HepG2 (cell line): Measurements from ENCODE around the gene CCDC14. TPM values are rescaled to one million over a fixed set of nuclear protein-coding genes. Genes with fewer than 3 reads are reported as not detected.

Experiments
- ATRX ChIP-seq: sonication (generic); formaldehyde crosslinking; IDR thresholded peaks from 2 replicates; pipeline ENCODE4 v1.4.0; 2020; ENCODE audit warnings: missing genetic modification reagents, borderline replicate concordance
- SOX6 ChIP-seq, 2 experiments: fragments of 450-650 bp in 1 of 2; sonication (generic) in 1 of 2; formaldehyde crosslinking in 1 of 2; IDR thresholded peaks; 2 replicates each; pipeline versions ENCODE4 v1.4.0 to v1.6.1; 2017 to 2020; ENCODE audit warnings: antibody characterized with exemption in 1 of 2, mild to moderate bottlenecking in 1 of 2, missing genetic modification reagents in 1 of 2
- TAF1 ChIP-seq: sonication (generic); formaldehyde crosslinking; IDR thresholded peaks from 2 replicates; pipeline ENCODE4 v1.4.0; 2020; ENCODE audit warnings: missing genetic modification reagents
- ZNF138 ChIP-seq: sonication (generic); formaldehyde crosslinking; IDR thresholded peaks from 2 replicates; pipeline ENCODE4 v1.5.0; 2020; ENCODE audit warnings: mild to moderate bottlenecking, low read depth, missing genetic modification reagents
- ZNF556 ChIP-seq: sonication (generic); formaldehyde crosslinking; IDR thresholded peaks from 2 replicates; pipeline ENCODE4 v1.4.0; 2020; ENCODE audit warnings: mild to moderate bottlenecking, missing genetic modification reagents, borderline replicate concordance
- ZNF720 ChIP-seq: sonication (generic); formaldehyde crosslinking; IDR thresholded peaks from 2 replicates; pipeline ENCODE4 v1.4.0; 2020; ENCODE audit warnings: missing genetic modification reagents
- ZNF780A ChIP-seq: sonication (generic); formaldehyde crosslinking; IDR thresholded peaks from 2 replicates; pipeline ENCODE4 v1.8.0; 2022; ENCODE audit warnings: mild to moderate bottlenecking, missing genetic modification reagents, moderate library complexity
- polyA plus RNA-seq, 8 experiments: library from polyadenylated mRNA; depleted of rRNA in 3 of 8; stranded (reverse) in 7 of 8; unstranded in 1 of 8; fragments of >200 nt; fragmentation: Illumina TruSeq in 4 of 8; extraction: Trizol in 4 of 8; gene quantifications; 2 replicates each; pipeline versions ENCODE4 v1.2.1 to v1.2.3, GENCODE V29; 2011 to 2016; ENCODE audit warnings: low read depth in 4 of 8, missing spikeins in 1 of 8, mixed read lengths in 1 of 8; ENCODE audit not compliant: insufficient read depth in 1 of 8
- total RNA-seq, 5 experiments: library from RNA; depleted of rRNA; stranded (reverse); fragments of >200 nt; fragmentation: Illumina TruSeq; extraction: Trizol; gene quantifications; 2 replicates each; pipeline ENCODE4 v1.2.3, GENCODE V29; 2016; ENCODE audit warnings: low read depth in 1 of 5
- TF ChIP-seq, protein P1 (sequence below), 2 experiments: fragments of 450-650 bp in 1 of 2; sonication (generic) in 1 of 2; formaldehyde crosslinking in 1 of 2; IDR thresholded peaks; 2 replicates each; pipeline versions ENCODE4 v1.6.1 to v1.8.0; 2016 to 2022; ENCODE audit warnings: antibody characterized with exemption in 1 of 2, mild to moderate bottlenecking in 1 of 2, missing genetic modification reagents in 1 of 2
- TF ChIP-seq, protein P2 (sequence below): sonication (generic); formaldehyde crosslinking; IDR thresholded peaks from 2 replicates; pipeline ENCODE4; 2020; ENCODE audit warnings: missing genetic modification reagents, mild to moderate bottlenecking, borderline replicate concordance
- TF ChIP-seq, protein P3 (sequence below): sonication (generic); formaldehyde crosslinking; IDR thresholded peaks from 2 replicates; pipeline ENCODE4 v1.4.0; 2020; ENCODE audit warnings: mild to moderate bottlenecking, missing genetic modification reagents, borderline replicate concordance

CCDC14 gene
- total and polyA plus RNA-seq, 2 of the 13 experiments (the other 11 are each of a cell fraction or from before 2014, with no cell fraction given), result 48.7 to 49.0 TPM

DNA sequence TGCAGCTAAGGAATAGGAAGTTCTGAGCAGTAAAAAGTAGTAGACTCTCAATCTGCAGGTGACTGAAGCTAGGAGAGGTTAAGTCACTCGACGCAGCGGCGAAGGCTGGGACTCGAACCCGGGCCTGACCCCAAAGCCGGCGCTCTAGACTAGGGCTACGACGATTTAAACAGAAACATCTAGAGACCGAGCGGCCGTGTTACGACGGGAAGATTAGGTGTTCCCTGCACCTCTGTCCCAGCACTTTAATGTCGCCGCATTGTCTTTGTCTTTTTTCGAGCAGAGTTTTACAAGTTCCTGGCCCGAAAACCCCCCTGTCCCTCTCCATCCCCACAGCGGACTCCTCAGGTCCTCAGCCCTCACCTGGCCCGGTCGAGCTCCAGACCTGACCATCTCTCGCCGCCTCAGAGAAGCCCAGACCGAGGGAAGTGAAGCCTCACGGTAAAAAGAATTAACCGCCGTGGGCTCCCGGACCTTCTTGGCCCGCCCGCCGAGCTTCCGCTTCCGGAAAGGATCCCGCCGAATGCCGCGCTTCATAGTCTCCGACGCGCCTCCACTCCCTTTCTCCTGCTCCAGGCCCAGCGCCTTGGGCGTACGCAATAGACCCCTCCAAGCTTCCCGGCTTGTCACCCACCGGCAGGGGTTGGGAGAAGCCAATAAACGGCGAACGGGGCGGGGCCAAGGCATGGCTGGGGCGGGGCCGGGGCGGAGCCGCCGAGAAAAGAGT lies at the start of gene CCDC14 (continued):
- TF ChIP-seq, protein P1, sequence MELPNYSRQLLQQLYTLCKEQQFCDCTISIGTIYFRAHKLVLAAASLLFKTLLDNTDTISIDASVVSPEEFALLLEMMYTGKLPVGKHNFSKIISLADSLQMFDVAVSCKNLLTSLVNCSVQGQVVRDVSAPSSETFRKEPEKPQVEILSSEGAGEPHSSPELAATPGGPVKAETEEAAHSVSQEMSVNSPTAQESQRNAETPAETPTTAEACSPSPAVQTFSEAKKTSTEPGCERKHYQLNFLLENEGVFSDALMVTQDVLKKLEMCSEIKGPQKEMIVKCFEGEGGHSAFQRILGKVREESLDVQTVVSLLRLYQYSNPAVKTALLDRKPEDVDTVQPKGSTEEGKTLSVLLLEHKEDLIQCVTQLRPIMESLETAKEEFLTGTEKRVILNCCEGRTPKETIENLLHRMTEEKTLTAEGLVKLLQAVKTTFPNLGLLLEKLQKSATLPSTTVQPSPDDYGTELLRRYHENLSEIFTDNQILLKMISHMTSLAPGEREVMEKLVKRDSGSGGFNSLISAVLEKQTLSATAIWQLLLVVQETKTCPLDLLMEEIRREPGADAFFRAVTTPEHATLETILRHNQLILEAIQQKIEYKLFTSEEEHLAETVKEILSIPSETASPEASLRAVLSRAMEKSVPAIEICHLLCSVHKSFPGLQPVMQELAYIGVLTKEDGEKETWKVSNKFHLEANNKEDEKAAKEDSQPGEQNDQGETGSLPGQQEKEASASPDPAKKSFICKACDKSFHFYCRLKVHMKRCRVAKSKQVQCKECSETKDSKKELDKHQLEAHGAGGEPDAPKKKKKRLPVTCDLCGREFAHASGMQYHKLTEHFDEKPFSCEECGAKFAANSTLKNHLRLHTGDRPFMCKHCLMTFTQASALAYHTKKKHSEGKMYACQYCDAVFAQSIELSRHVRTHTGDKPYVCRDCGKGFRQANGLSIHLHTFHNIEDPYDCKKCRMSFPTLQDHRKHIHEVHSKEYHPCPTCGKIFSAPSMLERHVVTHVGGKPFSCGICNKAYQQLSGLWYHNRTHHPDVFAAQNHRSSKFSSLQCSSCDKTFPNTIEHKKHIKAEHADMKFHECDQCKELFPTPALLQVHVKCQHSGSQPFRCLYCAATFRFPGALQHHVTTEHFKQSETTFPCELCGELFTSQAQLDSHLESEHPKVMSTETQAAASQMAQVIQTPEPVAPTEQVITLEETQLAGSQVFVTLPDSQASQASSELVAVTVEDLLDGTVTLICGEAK (IDR thresholded peaks at IDR 0.05), result peak; percentile 47; the same call in 1 of the 2 replicates
- TF ChIP-seq, protein P1 (CRISPR knock-in tag; IDR thresholded peaks at IDR 0.05), result 0 out of 2 replicates have a peak, but pooled peaks have one; percentile 30
- no peak for TF ChIP-seq ATRX (CRISPR knock-in tag)
- TF ChIP-seq ZNF556 (CRISPR knock-in tag), result no peak
- no peak for TF ChIP-seq ZNF138 (CRISPR knock-in tag)
- no peak for TF ChIP-seq ZNF780A
- no peak for TF ChIP-seq ZNF720 (CRISPR knock-in tag)
- TF ChIP-seq, protein P2, sequence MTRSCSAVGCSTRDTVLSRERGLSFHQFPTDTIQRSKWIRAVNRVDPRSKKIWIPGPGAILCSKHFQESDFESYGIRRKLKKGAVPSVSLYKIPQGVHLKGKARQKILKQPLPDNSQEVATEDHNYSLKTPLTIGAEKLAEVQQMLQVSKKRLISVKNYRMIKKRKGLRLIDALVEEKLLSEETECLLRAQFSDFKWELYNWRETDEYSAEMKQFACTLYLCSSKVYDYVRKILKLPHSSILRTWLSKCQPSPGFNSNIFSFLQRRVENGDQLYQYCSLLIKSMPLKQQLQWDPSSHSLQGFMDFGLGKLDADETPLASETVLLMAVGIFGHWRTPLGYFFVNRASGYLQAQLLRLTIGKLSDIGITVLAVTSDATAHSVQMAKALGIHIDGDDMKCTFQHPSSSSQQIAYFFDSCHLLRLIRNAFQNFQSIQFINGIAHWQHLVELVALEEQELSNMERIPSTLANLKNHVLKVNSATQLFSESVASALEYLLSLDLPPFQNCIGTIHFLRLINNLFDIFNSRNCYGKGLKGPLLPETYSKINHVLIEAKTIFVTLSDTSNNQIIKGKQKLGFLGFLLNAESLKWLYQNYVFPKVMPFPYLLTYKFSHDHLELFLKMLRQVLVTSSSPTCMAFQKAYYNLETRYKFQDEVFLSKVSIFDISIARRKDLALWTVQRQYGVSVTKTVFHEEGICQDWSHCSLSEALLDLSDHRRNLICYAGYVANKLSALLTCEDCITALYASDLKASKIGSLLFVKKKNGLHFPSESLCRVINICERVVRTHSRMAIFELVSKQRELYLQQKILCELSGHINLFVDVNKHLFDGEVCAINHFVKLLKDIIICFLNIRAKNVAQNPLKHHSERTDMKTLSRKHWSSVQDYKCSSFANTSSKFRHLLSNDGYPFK (CRISPR knock-in tag), result peak; percentile 73; the same call in 1 of the 2 replicates
- TF ChIP-seq, protein P3, sequence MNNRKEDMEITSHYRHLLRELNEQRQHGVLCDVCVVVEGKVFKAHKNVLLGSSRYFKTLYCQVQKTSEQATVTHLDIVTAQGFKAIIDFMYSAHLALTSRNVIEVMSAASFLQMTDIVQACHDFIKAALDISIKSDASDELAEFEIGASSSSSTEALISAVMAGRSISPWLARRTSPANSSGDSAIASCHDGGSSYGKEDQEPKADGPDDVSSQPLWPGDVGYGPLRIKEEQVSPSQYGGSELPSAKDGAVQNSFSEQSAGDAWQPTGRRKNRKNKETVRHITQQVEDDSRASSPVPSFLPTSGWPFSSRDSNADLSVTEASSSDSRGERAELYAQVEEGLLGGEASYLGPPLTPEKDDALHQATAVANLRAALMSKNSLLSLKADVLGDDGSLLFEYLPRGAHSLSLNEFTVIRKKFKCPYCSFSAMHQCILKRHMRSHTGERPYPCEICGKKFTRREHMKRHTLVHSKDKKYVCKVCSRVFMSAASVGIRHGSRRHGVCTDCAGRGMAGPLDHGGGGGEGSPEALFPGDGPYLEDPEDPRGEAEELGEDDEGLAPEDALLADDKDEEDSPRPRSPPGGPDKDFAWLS (CRISPR knock-in tag), result no peak
- peak; percentile 74; the same call in 1 of the 2 replicates for TF ChIP-seq TAF1 (CRISPR knock-in tag)
- no peak for TF ChIP-seq SOX6 (IDR thresholded peaks at IDR 0.05)
- no peak for TF ChIP-seq SOX6 (CRISPR knock-in tag; IDR thresholded peaks at IDR 0.05)
